ENCODE data around the gene RGSL1.
A peak's percentile ranks its signal among the peaks of the same experiment; 100 is the strongest.

RGSL1 gene

DNA sequence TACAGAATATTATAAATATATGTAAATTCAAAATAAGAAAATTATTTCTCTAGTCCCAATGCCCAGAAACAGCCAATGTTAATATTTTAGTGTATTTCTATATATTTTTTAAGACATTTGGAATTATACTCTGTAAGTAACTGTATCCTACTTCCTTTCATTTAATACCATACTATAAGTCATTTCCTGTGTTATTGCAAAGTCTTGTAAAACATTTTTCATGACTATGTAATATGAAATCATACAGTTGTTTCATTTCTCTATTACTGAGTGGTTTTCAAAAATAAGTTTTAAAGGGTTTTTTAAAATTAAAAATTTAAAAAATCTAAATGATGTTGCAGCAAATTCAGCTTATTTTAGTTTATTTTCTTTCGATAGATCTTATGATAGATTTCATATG lies 137.1 kb downstream of the RGSL1 start:
- no peak for ATAC-seq (ENCODE audit: low read depth)
- H3K4me3 ChIP-seq (ENCODE audit: severe bottlenecking), result no peak overlapping the region
- TF ChIP-seq, protein P1, sequence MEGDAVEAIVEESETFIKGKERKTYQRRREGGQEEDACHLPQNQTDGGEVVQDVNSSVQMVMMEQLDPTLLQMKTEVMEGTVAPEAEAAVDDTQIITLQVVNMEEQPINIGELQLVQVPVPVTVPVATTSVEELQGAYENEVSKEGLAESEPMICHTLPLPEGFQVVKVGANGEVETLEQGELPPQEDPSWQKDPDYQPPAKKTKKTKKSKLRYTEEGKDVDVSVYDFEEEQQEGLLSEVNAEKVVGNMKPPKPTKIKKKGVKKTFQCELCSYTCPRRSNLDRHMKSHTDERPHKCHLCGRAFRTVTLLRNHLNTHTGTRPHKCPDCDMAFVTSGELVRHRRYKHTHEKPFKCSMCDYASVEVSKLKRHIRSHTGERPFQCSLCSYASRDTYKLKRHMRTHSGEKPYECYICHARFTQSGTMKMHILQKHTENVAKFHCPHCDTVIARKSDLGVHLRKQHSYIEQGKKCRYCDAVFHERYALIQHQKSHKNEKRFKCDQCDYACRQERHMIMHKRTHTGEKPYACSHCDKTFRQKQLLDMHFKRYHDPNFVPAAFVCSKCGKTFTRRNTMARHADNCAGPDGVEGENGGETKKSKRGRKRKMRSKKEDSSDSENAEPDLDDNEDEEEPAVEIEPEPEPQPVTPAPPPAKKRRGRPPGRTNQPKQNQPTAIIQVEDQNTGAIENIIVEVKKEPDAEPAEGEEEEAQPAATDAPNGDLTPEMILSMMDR (IDR thresholded peaks at IDR 0.05; ENCODE audit: poor library complexity, severe bottlenecking), result no peak
- H3K27me3 ChIP-seq (ENCODE audit: insufficient read depth, poor library complexity, severe bottlenecking), result no peaks in the 10 kb centered on the region
- H3K36me3 ChIP-seq (ENCODE audit: low read depth), result no peaks in the 10 kb centered on the region
- no peaks in the 10 kb centered on the region for H3K4me1 ChIP-seq (ENCODE audit: insufficient read depth, poor library complexity, severe bottlenecking)
- no peak for DNase-seq (ENCODE audit: low spot score)
- no peak overlapping the region for H3K27ac ChIP-seq (ENCODE audit: poor library complexity, severe bottlenecking)
- no peaks in the 10 kb centered on the region for H3K9me3 ChIP-seq (ENCODE audit: severe bottlenecking)

DNA sequence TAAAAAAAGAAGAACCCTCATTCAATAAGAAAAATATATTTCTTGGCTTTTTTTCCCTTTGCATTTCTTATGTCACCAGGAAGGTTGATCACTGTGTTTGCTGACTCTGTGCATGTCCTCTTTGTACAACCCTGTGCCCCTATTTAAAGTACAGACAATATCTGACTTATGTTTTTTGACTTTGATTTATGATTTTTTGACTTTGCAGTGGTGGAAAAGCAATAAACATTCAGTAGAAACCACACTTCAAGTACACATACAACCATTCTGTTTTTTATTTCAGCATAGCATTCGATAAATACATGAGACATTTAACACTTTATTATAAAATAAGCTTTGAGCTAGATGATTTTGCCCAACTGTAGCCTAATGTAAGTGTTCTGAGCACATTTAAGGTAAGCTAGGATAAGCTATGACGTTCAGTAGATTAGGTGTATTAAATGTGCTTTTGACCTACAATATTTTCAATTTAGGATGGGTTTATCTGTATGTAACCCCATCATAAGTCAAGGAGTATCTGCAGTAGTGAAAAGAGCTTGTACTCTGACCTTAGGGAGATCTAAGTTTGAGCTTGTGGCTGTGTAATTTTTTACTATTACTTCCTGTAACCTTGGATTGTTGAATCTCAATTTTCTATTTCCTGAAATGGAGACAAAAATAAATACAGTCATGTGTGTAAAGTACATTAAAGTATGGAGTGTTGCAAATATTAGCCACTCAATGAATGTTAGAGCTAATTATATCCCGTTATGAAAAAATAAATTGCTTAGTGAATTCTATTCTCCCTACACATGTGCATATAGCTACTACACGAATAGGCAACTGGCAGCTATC lies 137.9 kb downstream of the RGSL1 start:
- DNase-seq (ENCODE audit: low spot score) (no peak), ATAC-seq (ENCODE audit: low read depth) (no peak)
- Histone ChIP-seq H3K36me3 (ENCODE audit: low read depth) (no peaks in the 10 kb centered on the region), H3K27me3 (ENCODE audit: insufficient read depth, poor library complexity, severe bottlenecking) (no peaks in the 10 kb centered on the region), H3K4me3 (ENCODE audit: severe bottlenecking) (peak overlapping the region; percentile 40), H3K9me3 (ENCODE audit: severe bottlenecking) (no peaks in the 10 kb centered on the region), H3K4me1 (ENCODE audit: insufficient read depth, poor library complexity, severe bottlenecking) (no peaks in the 10 kb centered on the region), H3K27ac (ENCODE audit: poor library complexity, severe bottlenecking) (peak overlapping the region; percentile 64)
- TF ChIP-seq, protein P1 (IDR thresholded peaks at IDR 0.05; ENCODE audit: poor library complexity, severe bottlenecking), result no peak

DNA sequence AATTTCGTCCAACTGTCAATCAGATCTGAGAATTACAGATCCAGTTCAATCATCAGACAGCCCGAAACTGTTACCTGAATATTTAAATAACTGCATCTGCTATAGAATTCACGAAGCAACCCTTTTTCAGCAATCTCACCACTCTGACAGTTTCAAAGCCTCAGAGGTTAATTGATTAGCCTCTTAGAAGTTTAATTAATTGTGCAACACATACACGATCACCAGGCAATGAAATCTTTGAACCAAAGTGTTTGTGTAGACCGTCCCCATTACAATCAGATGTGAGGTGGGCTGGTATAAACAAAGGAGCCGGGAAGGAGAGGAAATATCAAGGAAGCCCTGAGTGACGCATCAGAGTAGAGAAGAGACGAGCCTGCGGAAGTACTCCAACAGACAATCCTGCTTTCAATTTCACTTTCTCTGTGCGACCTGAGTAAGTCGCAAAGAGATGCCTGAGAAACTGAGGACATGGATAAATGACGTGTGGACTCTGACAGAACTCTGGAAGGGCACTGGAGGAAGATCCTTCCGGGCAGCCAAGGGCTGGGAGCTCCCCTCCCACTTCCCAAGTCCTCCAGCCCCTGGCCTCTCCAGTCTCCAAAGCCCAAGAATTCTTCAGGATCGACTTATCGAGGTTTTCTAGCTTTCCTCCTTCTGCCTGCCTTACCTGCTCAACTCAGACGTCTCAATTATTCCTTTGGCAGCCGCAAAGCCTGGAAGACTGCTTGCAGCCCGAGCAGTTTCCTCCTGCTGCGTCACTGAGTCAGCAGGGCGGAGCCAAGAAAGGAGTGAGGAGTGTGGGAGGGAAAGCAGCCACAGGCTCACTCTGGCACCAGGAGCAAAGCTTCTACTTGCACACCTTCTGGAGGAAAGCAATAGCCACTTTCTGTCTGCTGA lies 138.8 kb downstream of the RGSL1 start, which contains the start of gene RNASEL:
TSS of gene RNASEL (minus strand) at position 757 of the 897 bp plus-strand sequence. CDS start 2,450 bp downstream, outside the sequence.
- DNase-seq (ENCODE audit: low spot score), result no peak

DNA sequence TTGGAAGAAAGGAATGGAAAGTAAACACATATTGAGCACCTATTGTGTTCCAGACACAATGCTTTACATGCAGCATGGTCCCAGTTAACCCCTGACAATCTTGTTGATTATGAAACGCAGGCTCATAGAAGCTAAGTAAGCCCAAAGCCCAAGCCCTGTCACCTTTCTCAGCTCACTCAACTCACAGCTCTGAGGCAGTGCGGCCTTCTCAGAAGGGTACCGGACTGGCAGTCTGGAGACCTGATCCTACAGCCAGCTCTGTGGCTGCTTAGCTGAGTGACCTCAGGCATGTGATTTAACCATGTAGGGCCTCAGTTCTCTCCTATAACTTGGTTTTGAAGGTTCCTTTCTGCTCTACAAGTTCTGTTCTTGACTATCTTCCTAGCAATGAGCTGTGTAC lies 139.6 kb downstream of the RGSL1 start:
- ATAC-seq (ENCODE audit: low read depth) (no peak), DNase-seq (ENCODE audit: low spot score) (no peak)
- H3K4me1 ChIP-seq (ENCODE audit: insufficient read depth, poor library complexity, severe bottlenecking), result no peaks in the 10 kb centered on the region
- no peak overlapping the region for H3K4me3 ChIP-seq (ENCODE audit: severe bottlenecking)
- TF ChIP-seq, protein P1 (IDR thresholded peaks at IDR 0.05; ENCODE audit: poor library complexity, severe bottlenecking), result no peak
- H3K27ac ChIP-seq (ENCODE audit: poor library complexity, severe bottlenecking), result peak overlapping the region; percentile 64
- H3K36me3 ChIP-seq (ENCODE audit: low read depth), result no peaks in the 10 kb centered on the region
- H3K9me3 ChIP-seq (ENCODE audit: severe bottlenecking), result no peaks in the 10 kb centered on the region
- no peaks in the 10 kb centered on the region for H3K27me3 ChIP-seq (ENCODE audit: insufficient read depth, poor library complexity, severe bottlenecking)

More for the DNA sequence above, 138.8 kb downstream of the RGSL1 start, which contains the start of gene RNASEL:
- H3K4me3 ChIP-seq (ENCODE audit: severe bottlenecking), result peak within 1 kb of the TSS; percentile 40
- H3K27ac ChIP-seq (ENCODE audit: poor library complexity, severe bottlenecking), result peak within 1 kb of the TSS; percentile 64
- H3K27me3 ChIP-seq (ENCODE audit: insufficient read depth, poor library complexity, severe bottlenecking), result no peaks in the 10 kb centered on the region
- H3K4me1 ChIP-seq (ENCODE audit: insufficient read depth, poor library complexity, severe bottlenecking), result no peaks in the 10 kb centered on the region
- no peaks in the 10 kb centered on the region for H3K9me3 ChIP-seq (ENCODE audit: severe bottlenecking)
- no peaks in the 10 kb centered on the region for H3K36me3 ChIP-seq (ENCODE audit: low read depth)
- peak; percentile 93 for ATAC-seq (ENCODE audit: low read depth)
- TF ChIP-seq, protein P1 (IDR thresholded peaks at IDR 0.05; ENCODE audit: poor library complexity, severe bottlenecking), result no peak
